Measurements from ENCODE around the gene PLEKHA5. TPM values are rescaled to one million over a fixed set of nuclear protein-coding genes. Genes with fewer than 3 reads are reported as not detected.

PLEKHA5 gene
- total and polyA plus RNA-seq, 2 experiments from 2014 or later, result 82.8 to 112 TPM

- Histone ChIP-seq H3K4me3 (no peak overlapping the region), H4K20me1 (replicated peaks; ENCODE audit: insufficient read depth) (peaks cover 22% of the 10 kb centered on the region), H3F3A (replicated peaks; ENCODE audit: low read depth) (no peaks in the 10 kb centered on the region), H3K4me1 (ENCODE audit: insufficient read depth) (peaks cover 30% of the 10 kb centered on the region), H2AFZ (no peak overlapping the region), H3K27me3 (ENCODE audit: insufficient read depth) (no peaks in the 10 kb centered on the region), H3K36me3 (ENCODE audit: insufficient read depth) (no peaks in the 10 kb centered on the region; the same call in 1 of the 2 replicates), H3K4me2 (no peak overlapping the region), H3K9me2 (ENCODE audit: insufficient read depth) (no peaks in the 10 kb centered on the region), H3K79me2 (replicated peaks; ENCODE audit: insufficient read depth) (peaks cover 100% of the 10 kb centered on the region), H3K27ac (ENCODE audit: low read depth) (no peak overlapping the region)
- TF ChIP-seq REST (IDR thresholded peaks at IDR 0.05; ENCODE audit: unreplicated experiment) (no peak), STAT1 (IDR thresholded peaks at IDR 0.05; ENCODE audit: unreplicated experiment) (no peak), CREB1 (CRISPR knock-in tag; IDR thresholded peaks at IDR 0.05; ENCODE audit: low read depth) (no peak), ZNF331 (CRISPR knock-in tag; IDR thresholded peaks at IDR 0.05; ENCODE audit: low read depth) (no peak), POLR2AphosphoS5 (IDR thresholded peaks at IDR 0.05; ENCODE audit: low read depth) (no peak), JUNB (IDR thresholded peaks at IDR 0.05; ENCODE audit: unreplicated experiment) (no peak), EZH2phosphoT487 (IDR thresholded peaks at IDR 0.05; ENCODE audit: unreplicated experiment) (no peak), ZNF114 (CRISPR knock-in tag; IDR thresholded peaks at IDR 0.05) (no peak), CTCF (conservative IDR thresholded peaks at IDR 0.05; ENCODE audit: low read depth in 2 of 2) (no peak)
- TF ChIP-seq, protein P1, sequence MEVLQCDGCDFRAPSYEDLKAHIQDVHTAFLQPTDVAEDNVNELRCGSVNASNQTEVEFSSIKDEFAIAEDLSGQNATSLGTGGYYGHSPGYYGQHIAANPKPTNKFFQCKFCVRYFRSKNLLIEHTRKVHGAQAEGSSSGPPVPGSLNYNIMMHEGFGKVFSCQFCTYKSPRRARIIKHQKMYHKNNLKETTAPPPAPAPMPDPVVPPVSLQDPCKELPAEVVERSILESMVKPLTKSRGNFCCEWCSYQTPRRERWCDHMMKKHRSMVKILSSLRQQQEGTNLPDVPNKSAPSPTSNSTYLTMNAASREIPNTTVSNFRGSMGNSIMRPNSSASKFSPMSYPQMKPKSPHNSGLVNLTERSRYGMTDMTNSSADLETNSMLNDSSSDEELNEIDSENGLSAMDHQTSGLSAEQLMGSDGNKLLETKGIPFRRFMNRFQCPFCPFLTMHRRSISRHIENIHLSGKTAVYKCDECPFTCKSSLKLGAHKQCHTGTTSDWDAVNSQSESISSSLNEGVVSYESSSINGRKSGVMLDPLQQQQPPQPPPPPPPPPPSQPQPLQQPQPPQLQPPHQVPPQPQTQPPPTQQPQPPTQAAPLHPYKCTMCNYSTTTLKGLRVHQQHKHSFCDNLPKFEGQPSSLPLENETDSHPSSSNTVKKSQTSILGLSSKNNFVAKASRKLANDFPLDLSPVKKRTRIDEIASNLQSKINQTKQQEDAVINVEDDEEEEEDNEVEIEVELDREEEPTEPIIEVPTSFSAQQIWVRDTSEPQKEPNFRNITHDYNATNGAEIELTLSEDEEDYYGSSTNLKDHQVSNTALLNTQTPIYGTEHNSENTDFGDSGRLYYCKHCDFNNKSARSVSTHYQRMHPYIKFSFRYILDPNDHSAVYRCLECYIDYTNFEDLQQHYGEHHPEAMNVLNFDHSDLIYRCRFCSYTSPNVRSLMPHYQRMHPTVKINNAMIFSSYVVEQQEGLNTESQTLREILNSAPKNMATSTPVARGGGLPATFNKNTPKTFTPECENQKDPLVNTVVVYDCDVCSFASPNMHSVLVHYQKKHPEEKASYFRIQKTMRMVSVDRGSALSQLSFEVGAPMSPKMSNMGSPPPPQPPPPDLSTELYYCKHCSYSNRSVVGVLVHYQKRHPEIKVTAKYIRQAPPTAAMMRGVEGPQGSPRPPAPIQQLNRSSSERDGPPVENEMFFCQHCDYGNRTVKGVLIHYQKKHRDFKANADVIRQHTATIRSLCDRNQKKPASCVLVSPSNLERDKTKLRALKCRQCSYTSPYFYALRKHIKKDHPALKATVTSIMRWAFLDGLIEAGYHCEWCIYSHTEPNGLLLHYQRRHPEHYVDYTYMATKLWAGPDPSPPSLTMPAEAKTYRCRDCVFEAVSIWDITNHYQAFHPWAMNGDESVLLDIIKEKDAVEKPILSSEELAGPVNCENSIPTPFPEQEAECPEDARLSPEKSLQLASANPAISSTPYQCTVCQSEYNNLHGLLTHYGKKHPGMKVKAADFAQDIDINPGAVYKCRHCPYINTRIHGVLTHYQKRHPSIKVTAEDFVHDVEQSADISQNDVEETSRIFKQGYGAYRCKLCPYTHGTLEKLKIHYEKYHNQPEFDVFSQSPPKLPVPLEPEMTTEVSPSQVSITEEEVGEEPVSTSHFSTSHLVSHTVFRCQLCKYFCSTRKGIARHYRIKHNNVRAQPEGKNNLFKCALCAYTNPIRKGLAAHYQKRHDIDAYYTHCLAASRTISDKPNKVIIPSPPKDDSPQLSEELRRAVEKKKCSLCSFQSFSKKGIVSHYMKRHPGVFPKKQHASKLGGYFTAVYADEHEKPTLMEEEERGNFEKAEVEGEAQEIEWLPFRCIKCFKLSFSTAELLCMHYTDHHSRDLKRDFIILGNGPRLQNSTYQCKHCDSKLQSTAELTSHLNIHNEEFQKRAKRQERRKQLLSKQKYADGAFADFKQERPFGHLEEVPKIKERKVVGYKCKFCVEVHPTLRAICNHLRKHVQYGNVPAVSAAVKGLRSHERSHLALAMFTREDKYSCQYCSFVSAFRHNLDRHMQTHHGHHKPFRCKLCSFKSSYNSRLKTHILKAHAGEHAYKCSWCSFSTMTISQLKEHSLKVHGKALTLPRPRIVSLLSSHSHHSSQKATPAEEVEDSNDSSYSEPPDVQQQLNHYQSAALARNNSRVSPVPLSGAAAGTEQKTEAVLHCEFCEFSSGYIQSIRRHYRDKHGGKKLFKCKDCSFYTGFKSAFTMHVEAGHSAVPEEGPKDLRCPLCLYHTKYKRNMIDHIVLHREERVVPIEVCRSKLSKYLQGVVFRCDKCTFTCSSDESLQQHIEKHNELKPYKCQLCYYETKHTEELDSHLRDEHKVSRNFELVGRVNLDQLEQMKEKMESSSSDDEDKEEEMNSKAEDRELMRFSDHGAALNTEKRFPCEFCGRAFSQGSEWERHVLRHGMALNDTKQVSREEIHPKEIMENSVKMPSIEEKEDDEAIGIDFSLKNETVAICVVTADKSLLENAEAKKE (CRISPR knock-in tag; IDR thresholded peaks at IDR 0.05), result no peak
- H3K4me3 Mint-ChIP-seq, result no peak overlapping the region
- H3K27me3 Mint-ChIP-seq (ENCODE audit: insufficient read depth, low read depth, poor library complexity), result no peaks in the 10 kb centered on the region
- peaks cover 30% of the 10 kb centered on the region for H3K36me3 Mint-ChIP-seq (ENCODE audit: low read depth)
- no peaks in the 10 kb centered on the region; the same call in 2 of the 3 replicates for H3K9me3 Mint-ChIP-seq
- no peak for DNase-seq (ENCODE audit: low spot score)
- H3K27ac Mint-ChIP-seq, result no peak overlapping the region
- H3K4me1 Mint-ChIP-seq, result peaks cover 33% of the 10 kb centered on the region
- no peak for ATAC-seq
Measured at GRCh38 chr12:19205120-19205519, 75.6 kb downstream of the PLEKHA5 start.

All from GM23338 (cell line).